ENCODE measurements around the gene LENG8.
"Not testable (repeated sequence)": the region's sequence is repeated elsewhere in the genome, so short reads cannot be mapped to it uniquely, and the experiment has no call there.

LENG8 gene

DNA sequence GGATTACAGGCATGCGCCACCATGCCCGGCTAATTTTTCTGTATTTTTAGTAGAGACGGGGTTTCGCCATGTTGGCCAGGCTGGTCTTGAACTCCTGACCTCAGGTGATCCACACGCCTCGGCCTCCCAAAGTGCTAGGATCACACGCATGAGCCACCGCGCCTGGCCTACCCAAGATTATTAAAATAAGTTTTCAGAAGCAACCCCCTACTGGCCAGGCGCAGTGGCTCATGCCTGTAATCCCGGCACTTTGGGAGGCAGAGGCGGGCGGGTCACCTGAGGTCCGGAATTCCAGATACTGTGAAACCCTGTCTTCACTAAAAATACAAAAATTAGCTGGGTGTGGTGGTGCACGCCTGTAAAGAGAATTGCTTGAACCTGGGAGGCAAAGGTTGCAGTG is 2.6 kb upstream of the LENG8 start:
- DNase-seq = not testable (repeated sequence)

DNA sequence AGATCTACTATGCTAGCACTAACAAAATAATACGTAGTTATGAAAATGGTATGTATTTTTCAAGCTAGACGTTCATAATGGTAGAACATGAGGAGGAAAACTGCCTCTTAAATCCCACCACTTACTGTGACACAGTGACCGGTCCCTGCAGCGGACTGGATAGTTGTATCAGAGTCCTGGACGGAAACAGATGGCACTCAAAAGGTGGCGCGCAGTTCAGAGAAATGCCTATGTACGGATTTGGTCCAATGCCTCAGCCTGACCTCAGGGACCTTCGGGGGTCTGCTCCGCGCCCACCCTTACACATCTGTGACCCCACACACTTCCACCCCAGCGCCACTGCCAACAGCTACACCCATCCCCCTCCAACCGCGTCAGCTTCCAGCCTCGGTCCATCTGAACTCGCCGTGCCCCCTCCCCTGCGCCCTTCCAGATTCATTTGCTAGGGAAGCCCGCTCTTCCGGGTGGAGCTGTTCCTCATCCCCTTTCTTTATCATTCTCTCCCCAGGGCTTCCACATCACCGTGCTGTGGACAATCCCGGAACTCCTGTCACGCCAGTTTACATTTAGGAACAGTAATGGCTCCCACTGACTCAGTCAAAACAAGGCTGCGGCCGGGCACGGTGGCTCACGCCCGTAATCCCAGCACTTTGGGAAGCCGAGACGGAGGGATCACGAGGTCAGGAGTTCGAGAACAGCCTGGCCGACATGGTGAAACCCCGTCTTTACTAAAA is 792 bp upstream of the LENG8 start:
- no peak for DNase-seq

DNA sequence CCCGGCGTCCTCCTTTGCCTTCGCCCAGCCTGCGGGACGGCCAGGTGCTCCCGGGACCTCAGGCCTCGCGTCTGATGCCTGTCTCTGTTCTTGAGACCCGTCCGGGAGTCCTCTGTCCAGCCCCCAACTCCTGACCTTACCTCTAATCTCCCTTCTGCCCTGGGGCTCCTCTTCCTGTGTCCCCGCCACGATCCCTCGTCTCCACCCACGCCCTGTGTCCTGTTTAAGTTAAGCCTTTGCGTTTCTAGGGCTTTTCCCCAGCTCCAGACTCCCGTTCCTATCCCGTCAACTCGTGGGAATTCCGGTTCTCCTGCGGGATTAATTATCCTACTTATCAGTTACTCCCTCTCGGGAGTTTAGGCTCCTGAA is 686 bp downstream of the LENG8 start:
- DNase-seq = no peak

DNA sequence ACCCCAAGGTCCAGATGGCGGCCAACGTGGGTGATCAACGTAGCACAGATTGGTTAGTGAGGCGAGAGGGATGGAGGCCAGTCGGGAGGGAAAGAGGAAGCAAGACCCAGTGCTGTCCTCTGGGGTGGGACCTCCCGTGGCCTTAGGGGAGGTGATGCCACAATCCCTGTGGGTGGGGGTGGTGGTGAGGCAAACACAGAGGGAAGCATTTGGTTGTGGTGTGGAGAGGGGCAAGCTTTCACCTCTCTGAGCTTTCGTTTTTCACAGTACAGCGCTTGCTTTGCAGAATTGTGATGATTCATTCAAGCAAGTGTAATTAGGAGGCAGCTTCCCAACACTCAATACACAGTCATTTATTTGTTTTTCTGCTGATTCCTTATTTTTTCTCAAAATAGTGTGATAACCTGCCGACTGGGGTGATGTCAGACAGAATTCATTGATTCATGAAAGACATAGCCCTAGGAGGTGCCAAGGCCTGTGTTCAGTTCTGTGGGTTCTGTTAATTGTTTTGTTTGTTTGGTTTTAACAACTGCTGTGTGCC is 2.4 kb downstream of the LENG8 start:
- DNase-seq = no peak

DNA sequence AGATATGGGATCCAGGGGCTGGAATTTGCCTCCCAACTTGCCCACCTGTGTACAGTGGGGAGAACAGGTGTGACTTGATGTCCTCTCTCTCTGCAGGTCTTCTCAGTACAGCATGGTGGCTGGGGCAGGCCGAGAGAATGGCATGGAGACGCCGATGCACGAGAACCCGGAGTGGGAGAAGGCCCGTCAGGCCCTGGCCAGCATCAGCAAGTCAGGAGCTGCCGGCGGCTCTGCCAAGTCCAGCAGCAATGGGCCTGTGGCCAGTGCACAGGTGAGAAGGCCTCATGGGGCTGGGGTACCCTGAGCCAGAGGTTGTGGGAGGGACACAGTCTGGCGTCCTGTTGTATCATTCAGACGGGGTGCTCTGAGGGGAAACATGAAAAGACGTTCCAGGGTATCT is 3.0 kb downstream of the LENG8 start:
- no peak for DNase-seq

DNA sequence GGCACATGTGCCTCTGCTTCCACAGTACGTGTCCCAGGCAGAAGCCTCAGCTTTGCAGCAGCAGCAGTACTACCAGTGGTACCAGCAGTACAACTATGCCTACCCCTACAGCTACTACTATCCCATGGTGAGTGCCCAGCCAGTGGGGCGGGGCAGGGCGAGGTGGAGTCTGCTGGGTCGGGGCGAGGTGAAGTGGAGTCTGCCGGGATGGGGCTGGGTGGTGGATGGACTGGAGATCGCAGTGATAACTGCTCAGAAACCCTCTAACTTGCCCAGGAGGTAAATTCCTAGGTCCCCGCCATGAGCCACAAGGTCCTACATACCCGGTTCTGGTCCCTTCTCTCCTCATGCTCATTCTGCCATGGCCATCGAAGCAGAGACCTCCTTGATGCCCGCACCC is 3.6 kb downstream of the LENG8 start:
- no peak for DNase-seq

DNA sequence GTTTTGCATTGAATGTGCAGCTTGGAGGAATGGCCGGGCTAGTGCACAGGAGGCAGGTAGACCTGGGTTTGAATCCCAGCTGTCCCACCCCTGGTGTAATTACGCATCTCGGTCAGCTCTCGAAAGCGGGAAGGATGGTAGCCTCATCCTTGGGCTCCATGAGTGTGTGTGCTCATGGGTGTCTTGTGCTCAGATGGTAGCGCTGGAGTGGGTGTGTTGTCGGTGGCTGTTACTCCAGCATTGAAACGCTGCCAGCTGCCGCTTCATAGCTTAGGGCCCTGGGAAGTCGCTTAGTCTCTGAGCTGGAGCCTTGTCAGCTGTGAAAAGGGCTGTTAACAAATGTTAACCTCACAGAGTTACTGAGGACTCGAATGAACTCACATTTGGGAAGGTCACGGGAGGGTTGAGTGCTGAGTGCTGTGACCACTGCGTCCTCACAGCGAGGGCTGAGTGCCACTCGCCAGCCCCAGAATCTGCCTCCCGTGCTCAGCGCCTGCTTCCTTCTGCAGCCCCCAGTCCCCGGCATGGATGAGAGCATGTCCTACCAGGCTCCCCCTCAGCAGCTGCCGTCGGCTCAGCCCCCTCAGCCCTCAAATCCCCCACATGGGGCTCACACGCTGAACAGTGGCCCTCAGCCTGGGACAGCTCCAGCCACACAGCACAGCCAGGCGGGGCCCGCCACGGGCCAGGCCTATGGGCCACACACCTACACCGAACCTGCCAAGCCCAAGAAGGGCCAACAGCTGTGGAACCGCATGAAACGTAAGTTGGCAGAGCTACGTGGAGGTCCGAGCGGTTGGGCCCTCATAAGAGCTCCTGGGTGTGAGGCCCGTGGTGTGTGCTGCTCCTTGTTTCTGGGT is 5.2 kb downstream of the LENG8 start:
- DNase-seq = no peak

DNA sequence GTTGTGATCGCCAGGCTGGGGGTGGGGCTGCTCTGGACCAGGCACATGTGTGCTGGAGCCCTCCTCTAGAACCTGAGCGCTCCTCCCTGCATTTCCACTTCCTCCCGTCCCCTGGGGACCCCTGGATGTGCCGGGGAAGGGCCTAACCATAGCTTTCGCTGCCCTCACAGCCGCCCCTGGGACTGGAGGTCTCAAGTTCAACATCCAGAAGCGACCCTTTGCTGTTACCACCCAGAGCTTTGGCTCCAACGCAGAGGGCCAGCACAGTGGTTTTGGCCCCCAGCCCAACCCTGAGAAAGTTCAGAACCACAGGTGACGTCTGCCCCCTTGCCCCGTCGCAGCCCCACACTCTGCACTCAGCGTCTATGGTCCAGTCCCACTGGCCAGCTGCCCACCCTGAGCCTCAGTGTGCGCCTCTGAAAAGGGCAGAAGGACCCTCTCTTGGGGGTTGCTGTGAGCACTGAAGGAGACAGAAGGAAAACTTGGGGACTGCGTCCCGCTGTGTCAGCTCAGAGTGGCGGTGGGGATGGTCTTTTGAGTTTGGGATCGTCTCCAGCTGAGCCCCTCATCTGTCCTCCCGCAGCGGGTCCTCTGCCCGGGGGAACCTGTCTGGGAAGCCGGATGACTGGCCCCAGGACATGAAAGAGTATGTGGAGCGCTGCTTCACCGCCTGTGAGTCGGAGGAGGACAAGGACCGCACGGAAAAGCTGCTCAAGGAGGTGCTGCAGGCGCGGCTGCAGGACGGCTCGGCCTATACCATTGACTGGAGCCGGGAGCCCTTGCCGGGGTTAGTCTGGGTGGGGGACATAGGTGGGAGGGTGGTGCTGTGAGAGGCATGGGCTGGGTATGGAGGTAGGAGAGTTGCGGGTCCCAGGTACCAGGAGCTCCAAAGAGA is 6.0 kb downstream of the LENG8 start:
- no peak for DNase-seq

DNA sequence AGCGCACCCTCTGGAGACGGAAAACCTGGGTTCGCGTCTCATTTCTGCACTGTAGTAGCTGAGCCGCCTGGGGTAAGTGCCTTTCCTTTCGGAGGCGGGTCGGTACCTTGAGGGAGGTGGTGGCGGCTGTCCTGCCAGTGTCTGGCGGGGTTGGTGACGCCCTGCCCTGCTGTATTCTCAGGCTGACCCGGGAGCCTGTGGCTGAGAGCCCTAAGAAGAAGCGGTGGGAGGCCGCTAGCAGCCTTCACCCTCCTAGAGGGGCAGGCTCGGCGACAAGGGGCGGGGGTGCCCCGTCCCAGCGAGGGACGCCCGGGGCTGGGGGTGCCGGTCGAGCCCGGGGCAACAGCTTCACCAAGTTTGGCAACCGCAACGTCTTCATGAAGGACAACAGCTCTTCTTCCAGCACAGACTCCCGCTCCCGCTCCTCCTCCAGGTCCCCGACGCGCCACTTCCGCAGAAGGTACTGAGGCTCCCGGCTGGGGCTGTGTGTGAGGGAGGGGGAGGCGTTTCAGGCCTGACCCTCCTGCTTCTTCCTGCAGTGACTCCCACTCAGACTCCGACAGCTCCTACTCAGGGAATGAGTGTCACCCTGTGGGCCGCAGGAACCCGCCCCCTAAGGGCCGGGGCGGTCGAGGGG is 6.9 kb downstream of the LENG8 start:
- no peak for DNase-seq

DNA sequence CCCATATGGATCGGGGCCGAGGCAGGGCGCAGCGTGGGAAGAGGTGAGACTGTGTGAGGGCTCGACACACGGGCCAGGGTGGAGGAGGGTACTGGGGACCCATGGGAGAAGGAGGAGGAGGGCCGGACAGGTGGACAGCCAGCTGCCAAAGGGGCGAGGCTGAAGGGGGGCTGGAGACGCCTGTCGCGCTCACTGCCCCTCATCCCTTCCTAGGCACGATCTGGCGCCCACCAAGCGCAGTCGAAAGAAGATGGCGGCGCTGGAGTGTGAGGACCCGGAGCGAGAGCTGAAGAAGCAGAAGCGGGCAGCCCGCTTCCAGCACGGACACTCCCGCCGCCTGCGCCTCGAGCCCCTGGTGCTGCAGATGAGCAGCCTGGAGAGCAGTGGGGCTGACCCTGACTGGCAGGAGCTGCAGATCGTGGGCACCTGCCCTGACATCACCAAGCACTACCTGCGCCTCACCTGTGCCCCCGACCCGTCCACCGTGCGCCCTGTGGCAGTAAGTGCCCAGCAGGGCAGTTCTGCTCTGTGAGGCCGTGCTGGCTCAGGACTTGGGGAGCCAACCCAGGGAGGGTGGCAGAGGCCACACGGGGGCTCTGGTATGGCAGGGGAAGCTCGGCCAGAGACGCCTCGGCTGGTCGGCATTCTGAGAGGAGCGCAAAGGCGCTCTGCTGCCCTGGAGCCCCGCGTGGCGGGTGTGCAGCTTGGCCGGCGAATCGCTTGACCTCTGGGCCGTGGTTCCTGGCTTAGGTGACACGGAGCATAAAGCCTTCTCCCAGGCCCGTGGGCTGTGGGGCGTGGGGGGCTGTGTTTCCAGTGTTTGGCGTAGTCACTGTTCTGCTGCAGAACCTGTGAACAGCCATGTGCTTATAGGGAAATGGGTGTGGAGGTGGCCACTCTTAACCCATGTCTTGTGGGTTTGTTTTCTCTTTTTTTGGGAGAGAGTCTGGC is 7.7 kb downstream of the LENG8 start:
- no peak for DNase-seq

DNA sequence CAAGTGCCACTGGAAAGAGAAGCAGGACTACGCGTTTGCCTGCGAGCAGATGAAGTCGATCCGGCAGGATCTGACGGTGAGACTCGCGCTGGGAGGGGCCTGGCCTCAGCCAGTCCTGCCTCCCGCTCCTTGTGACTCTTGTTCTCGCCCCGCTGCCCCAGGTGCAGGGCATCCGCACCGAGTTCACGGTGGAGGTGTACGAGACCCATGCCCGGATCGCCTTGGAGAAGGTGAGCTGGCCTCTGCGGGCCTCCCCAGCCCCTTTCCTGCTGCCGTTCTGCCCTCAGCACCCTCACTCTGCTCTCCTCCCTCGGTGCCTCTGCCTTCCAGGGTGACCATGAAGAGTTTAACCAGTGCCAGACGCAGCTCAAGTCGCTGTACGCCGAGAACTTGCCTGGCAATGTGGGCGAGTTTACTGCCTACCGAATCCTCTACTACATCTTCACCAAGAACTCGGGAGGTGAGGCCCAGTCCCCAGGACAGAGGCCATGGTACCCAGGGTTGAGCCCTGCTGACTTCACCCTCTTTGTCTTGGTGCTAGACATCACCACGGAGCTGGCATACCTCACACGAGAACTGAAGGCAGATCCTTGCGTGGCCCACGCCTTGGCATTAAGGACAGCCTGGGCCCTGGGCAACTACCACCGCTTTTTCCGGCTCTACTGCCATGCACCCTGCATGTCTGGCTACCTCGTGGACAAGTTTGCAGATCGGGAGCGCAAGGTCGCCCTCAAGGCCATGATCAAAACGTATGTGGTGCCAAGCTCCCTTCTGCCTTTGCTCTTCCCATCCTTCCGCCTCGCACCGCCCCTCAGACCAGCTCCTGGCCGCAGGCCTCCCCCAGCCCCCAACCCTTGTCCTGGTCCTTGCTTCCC is 9.0 kb downstream of the LENG8 start:
- no peak for DNase-seq

DNA sequence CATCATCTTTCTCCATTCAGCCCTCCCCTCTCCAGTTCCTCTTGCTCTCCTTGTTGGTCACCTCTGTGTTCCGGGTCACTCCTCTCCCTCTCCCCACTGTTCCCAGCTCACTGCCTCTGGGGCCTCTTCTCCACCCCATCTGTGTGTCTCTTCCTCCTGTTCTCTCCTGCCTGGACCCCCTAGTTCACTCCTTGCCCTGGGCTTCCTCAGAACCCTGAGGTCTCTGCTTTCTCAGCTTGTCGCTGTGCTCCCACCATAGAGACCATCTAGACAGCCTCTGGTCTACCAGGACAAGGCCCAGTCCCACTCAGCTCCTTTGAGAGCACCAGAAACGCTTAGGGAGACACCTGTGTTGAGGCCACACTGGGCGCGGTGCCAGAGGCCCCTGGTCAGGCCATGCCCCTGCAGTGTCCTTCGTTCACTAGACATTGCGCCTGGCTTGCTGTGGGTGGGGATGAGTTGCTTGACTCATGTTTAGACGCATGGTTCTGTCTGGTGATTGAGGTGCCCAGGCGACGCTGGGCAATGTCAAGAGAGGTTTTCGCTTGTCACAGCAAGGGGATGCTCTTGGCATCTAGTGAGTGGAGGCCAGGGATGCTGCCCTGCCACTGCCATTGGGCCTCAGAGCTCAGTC is 9.8 kb downstream of the LENG8 start:
- no peak for DNase-seq

DNA sequence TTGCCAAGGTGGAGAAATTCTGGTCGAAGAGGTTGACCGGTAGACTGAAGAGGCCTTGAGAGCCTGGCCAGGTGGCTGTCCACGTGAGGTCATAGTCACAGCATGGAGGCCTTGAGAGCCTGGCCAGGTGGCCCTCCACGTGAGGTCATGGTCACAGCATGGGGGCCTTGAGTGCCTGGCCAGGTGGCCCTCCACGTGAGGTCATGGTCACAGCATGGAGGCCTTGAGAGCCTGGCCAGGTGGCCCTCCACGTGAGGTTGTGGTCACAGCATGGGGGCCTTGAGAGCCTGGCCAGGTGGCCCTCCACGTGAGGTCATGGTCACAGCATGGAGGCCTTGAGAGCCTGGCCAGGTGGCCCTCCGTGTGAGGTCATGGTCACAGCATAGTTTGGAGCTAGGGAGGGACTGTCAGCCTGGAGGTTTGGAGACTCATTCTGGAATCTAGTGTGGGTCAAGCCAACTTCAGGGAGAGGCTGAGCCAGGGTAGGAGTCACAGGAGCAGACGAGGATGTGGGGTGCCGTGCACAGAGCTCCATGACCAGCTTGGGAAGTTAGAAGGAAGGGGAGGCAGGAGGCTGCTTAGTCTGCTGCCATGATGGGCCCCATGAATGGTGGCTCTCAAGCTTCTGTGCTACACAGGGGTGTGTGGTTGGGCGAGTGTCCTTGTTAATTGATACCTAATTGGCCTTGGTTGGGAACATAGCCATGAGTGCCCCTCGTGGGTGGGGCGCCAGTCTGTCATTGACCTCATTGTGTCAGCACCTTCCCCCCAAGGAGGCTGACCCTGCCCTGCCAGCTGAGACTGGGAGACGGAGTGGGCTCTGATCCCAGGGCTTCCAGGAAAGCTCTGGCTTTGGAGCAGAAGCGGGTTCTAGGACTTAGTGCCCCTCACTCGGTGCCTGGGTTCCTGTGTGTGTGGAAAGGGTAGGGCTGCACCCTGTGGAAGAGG is 10.6 kb downstream of the LENG8 start:
- no peak for DNase-seq

DNA sequence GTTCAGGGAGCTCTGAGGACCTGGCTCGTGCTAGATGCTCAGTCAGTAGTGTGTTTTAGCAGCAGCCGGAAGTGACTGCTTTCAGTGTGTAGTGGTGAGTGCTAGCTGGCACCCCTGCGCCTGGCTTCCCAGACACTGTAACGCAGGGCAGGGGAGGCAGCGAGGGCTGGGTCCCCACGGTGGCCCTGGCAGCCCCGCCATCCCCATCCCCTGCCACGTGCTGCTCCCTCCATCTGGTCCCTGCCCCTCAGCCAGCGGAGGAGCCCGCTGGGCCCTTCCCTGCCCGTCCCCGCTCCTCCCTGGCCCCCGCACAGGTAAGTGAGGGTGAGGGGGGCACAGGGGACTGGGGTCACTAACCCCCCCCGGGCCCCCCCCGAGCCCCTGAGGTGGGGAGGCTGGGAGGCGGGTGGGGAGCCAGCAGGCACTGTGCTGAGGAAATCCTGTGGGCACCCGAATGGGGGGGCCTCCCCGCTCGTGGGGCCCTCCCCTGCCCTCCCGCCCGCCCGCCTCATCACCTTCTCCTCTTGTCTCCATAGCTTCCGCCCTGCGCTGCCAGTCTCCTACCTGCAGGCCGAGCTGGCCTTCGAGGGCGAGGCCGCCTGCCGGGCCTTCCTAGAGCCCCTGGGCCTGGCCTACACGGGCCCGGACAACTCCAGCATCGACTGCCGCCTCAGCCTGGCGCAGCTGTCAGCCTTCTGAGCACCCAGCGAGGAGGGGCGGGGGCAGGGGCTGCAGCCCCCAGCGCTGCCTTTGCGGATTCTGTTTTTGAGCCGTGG is 11.4 kb downstream of the LENG8 start:
- DNase-seq = no peak

DNA sequence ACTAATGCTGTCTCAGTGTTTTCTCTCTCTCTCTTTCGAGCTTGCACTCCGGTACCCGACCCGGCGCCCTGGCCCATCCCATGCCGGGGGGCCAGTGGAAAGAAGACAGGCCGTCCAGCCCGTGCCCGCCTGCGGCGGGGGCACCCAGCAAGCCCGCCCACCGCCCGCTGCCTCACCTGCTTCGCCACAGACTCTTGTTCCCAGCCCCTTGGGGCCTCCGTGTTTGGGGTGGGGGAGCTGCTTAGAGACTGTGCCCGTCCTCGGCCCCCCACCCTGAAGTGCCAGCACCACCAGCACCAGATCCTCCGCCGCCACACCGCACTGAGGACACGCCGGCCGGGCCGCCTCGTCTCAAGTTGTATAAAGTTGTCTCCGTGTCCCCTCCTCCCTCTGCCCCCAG is 12.2 kb downstream of the LENG8 start:
- DNase-seq = no peak

DNA sequence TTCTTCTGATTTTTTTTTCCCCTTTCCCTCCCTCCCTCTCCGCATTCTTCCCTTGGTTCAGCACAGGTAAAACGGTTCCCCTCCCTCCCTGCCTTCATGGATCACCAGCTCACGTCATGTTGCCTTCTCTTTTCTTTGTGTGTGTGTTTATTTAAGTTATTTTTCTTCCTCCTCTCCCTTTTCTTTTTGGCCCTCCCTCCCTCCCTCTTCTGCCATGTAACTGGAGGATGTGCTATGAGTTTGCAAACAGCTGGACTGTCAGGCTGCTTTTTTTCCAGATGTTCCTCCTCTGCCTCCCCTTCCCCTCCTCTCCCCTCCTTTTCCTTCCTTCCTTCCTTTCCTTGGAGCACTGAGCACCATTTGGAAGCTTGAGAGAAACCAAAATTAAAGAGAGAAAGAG is 12.6 kb downstream of the LENG8 start:
- DNase-seq = no peak

DNA sequence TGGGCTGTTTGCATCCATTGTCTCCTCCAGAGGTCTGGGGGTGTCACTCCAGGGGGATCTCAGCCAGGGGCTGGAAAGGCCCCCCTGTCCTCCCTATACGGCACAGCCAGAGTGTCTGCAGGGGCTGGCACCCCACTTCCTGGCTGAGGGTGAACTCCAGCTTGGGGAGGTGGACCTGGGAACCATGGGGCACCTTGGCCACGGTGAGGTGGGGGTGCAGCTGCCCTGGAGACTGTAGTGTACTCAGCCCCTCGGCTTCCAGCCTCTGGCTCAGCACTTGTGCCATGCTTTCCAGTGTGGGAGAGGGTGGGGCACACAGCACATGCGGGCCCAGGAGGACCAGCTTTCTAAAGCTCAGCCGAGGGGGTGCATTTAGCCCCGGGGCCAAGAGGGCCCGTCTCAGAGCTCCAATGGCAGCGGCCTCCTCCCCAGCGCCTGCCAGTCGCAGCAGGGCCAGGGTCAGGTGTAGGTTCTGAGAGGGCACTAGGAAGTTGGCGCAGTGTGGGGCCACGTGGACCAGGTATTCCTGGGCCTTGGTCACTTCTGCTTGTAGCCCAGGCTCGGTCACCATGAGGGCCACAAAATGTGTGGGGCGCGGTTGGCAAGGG is 13.2 kb downstream of the LENG8 start:
- DNase-seq = no peak
